A549 (cell line): ENCODE results near the gene GNG7. TPM values are rescaled to one million over a fixed set of nuclear protein-coding genes. Genes with fewer than 3 reads are reported as not detected.

ENCODE experiments used
- ATAC-seq, 2 experiments: fragments of 200-7000 bp in 1 of 2; fragments of >200 bp in 1 of 2; cut with Nextera tagmentation in 1 of 2; cut with Tn5 transposase in 1 of 2; 3 replicates each; pipeline versions ENCODE4 v1.8.0 to v1.9.1; 2018 to 2020; ENCODE audit warnings: mild to moderate bottlenecking in 1 of 2, moderate library complexity in 1 of 2
- CTCF ChIA-PET: fragments of 300-600 bp; sonication (Branson Sonifier 250); formaldehyde crosslinking; extraction: SDS; loops from one replicate; lab custom pipeline; 2021; ENCODE audit warnings: antibody characterized with exemption, inconsistent platforms; lab: Yijun Ruan, JAX
- POLR2A ChIA-PET: fragments of 350-600 bp; formaldehyde crosslinking; extraction: SDS; loops from one replicate; lab custom pipeline; 2021; ENCODE audit warnings: antibody characterized with exemption, inconsistent platforms; lab: Yijun Ruan, JAX
- DNase-seq, 2 experiments: peaks; one replicate each; pipeline versions ENCODE4 v3.0.0 to v3.0.0-alpha.2; 2011 to 2016; ENCODE audit warnings: low read depth in 1 of 2, low spot score in 1 of 2
- FAIRE-seq: peaks from 2 replicates; lab custom pipeline; 2011; peaks lifted over from hg19 to GRCh38; lab: Jason Lieb, UNC
- H3K27ac ChIP-seq, 2 experiments: fragments of >200 bp; sonication (Bioruptor Twin); formaldehyde crosslinking; 3 replicates each; pipeline ENCODE4 v1.5.1; 2016 to 2017
- H3K4me1 ChIP-seq: fragments of >200 bp; sonication (Bioruptor Twin); formaldehyde crosslinking; 3 replicates; pipeline ENCODE4 v1.6.1; 2016
- H3K4me2 ChIP-seq: fragments of >200 bp; sonication (Bioruptor Twin); formaldehyde crosslinking; 3 replicates; pipeline ENCODE4 v1.6.1; 2016
- H3K4me3 ChIP-seq: fragments of >200 bp; sonication (Bioruptor Twin); formaldehyde crosslinking; 3 replicates; pipeline ENCODE4 v1.5.1; 2016
- H3K9me3 ChIP-seq: fragments of >200 bp; sonication (Bioruptor Twin); formaldehyde crosslinking; 3 replicates; pipeline ENCODE4 v1.6.1; 2016
- CEBPB ChIP-seq, 2 experiments: fragments of >200 bp in 1 of 2; sonication (Bioruptor Twin) in 1 of 2; formaldehyde crosslinking in 1 of 2; IDR thresholded peaks; 2 replicates each; pipeline ENCODE4 v1.6.1; 2012 to 2016
- CHD4 ChIP-seq: fragments of 200-600 bp; sonication (generic); IDR thresholded peaks from 2 replicates; pipeline ENCODE4 v1.6.1; 2016; ENCODE audit warnings: antibody characterized with exemption, mild to moderate bottlenecking, borderline replicate concordance
- EHF ChIP-seq: fragments of 250-450 bp; sonication (Bioruptor Pico); IDR thresholded peaks from 2 replicates; pipeline ENCODE4 v1.5.0; 2020; ENCODE audit warnings: mild to moderate bottlenecking
- EHMT2 ChIP-seq: fragments of 200-600 bp; sonication (generic); IDR thresholded peaks from 2 replicates; pipeline ENCODE4 v1.6.1; 2016; ENCODE audit warnings: antibody characterized with exemption, low read depth, mild to moderate bottlenecking, moderate library complexity
- ELK1 ChIP-seq: fragments of 150-350 bp; IDR thresholded peaks from 2 replicates; pipeline ENCODE4 v1.6.1; 2014; ENCODE audit warnings: low read depth, mild to moderate bottlenecking, low read length
- EP300 ChIP-seq, 2 experiments: fragments of >200 bp; sonication (Bioruptor Twin); formaldehyde crosslinking; IDR thresholded peaks; 2 replicates in 1 of 2; 3 replicates in 1 of 2; pipeline ENCODE4 v1.6.1; 2016 to 2017
- ESRRA ChIP-seq: fragments of 150-350 bp; IDR thresholded peaks from 2 replicates; pipeline ENCODE4 v1.6.1; 2014; ENCODE audit warnings: mild to moderate bottlenecking, low read length, borderline replicate concordance
- FOSL2 ChIP-seq, 2 experiments: fragments of 450-650 bp in 1 of 2; fragments of >200 bp in 1 of 2; sonication (Bioruptor Twin) in 1 of 2; formaldehyde crosslinking; IDR thresholded peaks; 2 replicates each; pipeline versions ENCODE4 v1.5.0 to v1.6.1; 2016 to 2020; ENCODE audit warnings: mild to moderate bottlenecking in 1 of 2, moderate library complexity in 1 of 2
- GATA3 ChIP-seq: IDR thresholded peaks from 2 replicates; pipeline ENCODE4 v1.6.1; 2012; ENCODE audit warnings: borderline replicate concordance
- HOXA7 ChIP-seq: fragments of 250-450 bp; sonication (Bioruptor Pico); IDR thresholded peaks from 2 replicates; pipeline ENCODE4 v1.5.0; 2020; ENCODE audit warnings: mild to moderate bottlenecking, moderate library complexity
- HOXB5 ChIP-seq: fragments of 250-450 bp; sonication (Bioruptor Pico); IDR thresholded peaks from 2 replicates; pipeline ENCODE4 v1.5.0; 2020; ENCODE audit warnings: mild to moderate bottlenecking, moderate library complexity
- JUNB ChIP-seq: fragments of >200 bp; sonication (Bioruptor Twin); formaldehyde crosslinking; IDR thresholded peaks from 2 replicates; pipeline ENCODE4 v1.6.1; 2016
- MAZ ChIP-seq: fragments of 150-350 bp; IDR thresholded peaks from 2 replicates; pipeline ENCODE4 v1.6.1; 2014; ENCODE audit warnings: antibody characterized with exemption, low read depth, low read length, borderline replicate concordance
- MYC ChIP-seq: IDR thresholded peaks from 2 replicates; pipeline ENCODE4 v1.6.1; 2012; ENCODE audit warnings: mild to moderate bottlenecking, inconsistent platforms, low read length, improper control_type of control experiment, borderline replicate concordance
- NFE2L2 ChIP-seq: fragments of 150-350 bp; conservative IDR thresholded peaks from 2 replicates; pipeline ENCODE4 v1.6.1; 2014; ENCODE audit warnings: low read length
- NR3C1 ChIP-seq: fragments of >200 bp; sonication (Bioruptor Twin); formaldehyde crosslinking; IDR thresholded peaks from 3 replicates; pipeline ENCODE4 v1.6.1; 2017
- PBX3 ChIP-seq: IDR thresholded peaks from 2 replicates; pipeline ENCODE4 v1.6.1; 2012
- POLR2AphosphoS2 ChIP-seq: conservative IDR thresholded peaks from 2 replicates; pipeline ENCODE4 v1.6.1; 2012; ENCODE audit warnings: low read length, improper control_type of control experiment, inconsistent platforms
- RAD21 ChIP-seq, 2 experiments: fragments of >200 bp in 1 of 2; sonication (Bioruptor Twin) in 1 of 2; formaldehyde crosslinking in 1 of 2; IDR thresholded peaks in 1 of 2; conservative IDR thresholded peaks in 1 of 2; 2 replicates in 1 of 2; 3 replicates in 1 of 2; pipeline ENCODE4 v1.6.1; 2012 to 2018; ENCODE audit warnings: inconsistent platforms in 1 of 2
- RCOR1 ChIP-seq: fragments of 150-350 bp; IDR thresholded peaks from 2 replicates; pipeline ENCODE4 v1.6.1; 2014; ENCODE audit warnings: antibody characterized with exemption, low read length, low read depth
- SMC3 ChIP-seq: fragments of >200 bp; sonication (Bioruptor Twin); formaldehyde crosslinking; IDR thresholded peaks from 3 replicates; pipeline ENCODE4 v1.6.1; 2018; ENCODE audit warnings: inconsistent platforms
- TFCP2L1 ChIP-seq: fragments of 250-450 bp; sonication (Bioruptor Pico); IDR thresholded peaks from 2 replicates; pipeline ENCODE4 v1.5.0; 2021; ENCODE audit warnings: mild to moderate bottlenecking
- ZFP36 ChIP-seq: fragments of 450-650 bp; IDR thresholded peaks from 2 replicates; pipeline ENCODE4 v1.6.1; 2014; ENCODE audit warnings: borderline replicate concordance; ENCODE audit not compliant: partially characterized antibody
- ZNF302 ChIP-seq: fragments of 250-450 bp; sonication (Bioruptor Pico); IDR thresholded peaks from 2 replicates; pipeline ENCODE4 v1.9.0; 2021; ENCODE audit warnings: inconsistent platforms, mild to moderate bottlenecking, moderate library complexity
- WGBS: methylation state at CpG from one replicate; pipeline ENCODE4 v1.1.6; 2017; ENCODE audit errors: missing lambda C conversion rate; 5-methylcytosine and 5-hydroxymethylcytosine counted together
- polyA plus RNA-seq, 4 experiments: library from polyadenylated mRNA; depleted of rRNA in 3 of 4; stranded (reverse); fragments of >200 nt; fragmentation: RNase III in 1 of 4; extraction: RNeasy Plus Mini Kit Qiagen cat#74134 plus additional on column Dnase treatment in 1 of 4; gene quantifications; 2 replicates in 3 of 4; 3 replicates in 1 of 4; pipeline ENCODE4 v1.2.3, GENCODE V29; 2011 to 2017
- TF ChIP-seq, protein P1 (sequence below): IDR thresholded peaks from 2 replicates; pipeline ENCODE4 v1.6.1; 2012
- TF ChIP-seq, protein P2 (sequence below): fragments of >200 bp; sonication (Bioruptor Twin); formaldehyde crosslinking; IDR thresholded peaks from 2 replicates; pipeline ENCODE4 v1.6.1; 2016
- TF ChIP-seq, protein P3 (sequence below): fragments of 200-600 bp; sonication (generic); IDR thresholded peaks from 2 replicates; pipeline ENCODE4 v1.6.1; 2016; ENCODE audit warnings: antibody characterized with exemption, mild to moderate bottlenecking, moderate library complexity

GNG7 gene
- polyA plus RNA-seq, 2 of the 4 experiments (the other 2 are of a cell fraction): 0.06 to 0.08 TPM

DNA sequence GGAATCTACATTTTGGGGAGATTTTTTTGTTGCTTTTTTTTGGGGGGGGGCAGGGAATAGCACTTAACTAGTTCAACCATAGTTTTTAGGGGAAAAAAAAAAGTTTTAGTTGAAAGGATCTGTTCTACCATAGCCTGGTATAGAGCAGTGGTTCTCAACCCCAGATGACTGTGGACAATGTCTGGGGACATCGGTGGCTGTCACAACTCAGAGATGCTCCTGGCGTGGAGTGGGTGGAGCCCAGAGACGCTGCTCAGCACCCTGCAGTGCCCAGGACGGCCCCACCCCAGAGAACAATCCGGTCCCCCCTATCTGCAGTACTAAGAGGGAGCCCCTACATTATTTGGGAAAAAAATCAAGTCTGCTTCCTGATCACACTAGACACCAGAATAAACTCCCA lies 8.3 kb downstream of the GNG7 start:
- POLR2A ChIA-PET: no interaction called here
- H3K4me3 ChIP-seq: no peak overlapping the region
- no peak overlapping the region for H3K4me2 ChIP-seq
- no peak overlapping the region for H3K27ac ChIP-seq
- TF ChIP-seq CHD4: no peak
- no peak for TF ChIP-seq POLR2AphosphoS2
- TF ChIP-seq MAZ: no peak
- no peak for TF ChIP-seq ZNF302 (CRISPR knock-in tag)
- no peak for TF ChIP-seq HOXA7 (CRISPR knock-in tag)
- no peak for TF ChIP-seq CEBPB (IDR thresholded peaks at IDR 0.05)
- no peak for TF ChIP-seq JUNB
- no peak for TF ChIP-seq EHMT2
- TF ChIP-seq EHF (CRISPR knock-in tag): no peak
- TF ChIP-seq GATA3: no peak
- TF ChIP-seq FOSL2 (IDR thresholded peaks at IDR 0.05): no peak
- no peak for TF ChIP-seq FOSL2 (CRISPR knock-in tag; IDR thresholded peaks at IDR 0.05)
- TF ChIP-seq, protein P1, sequence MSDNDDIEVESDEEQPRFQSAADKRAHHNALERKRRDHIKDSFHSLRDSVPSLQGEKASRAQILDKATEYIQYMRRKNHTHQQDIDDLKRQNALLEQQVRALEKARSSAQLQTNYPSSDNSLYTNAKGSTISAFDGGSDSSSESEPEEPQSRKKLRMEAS: no peak
- no peak for TF ChIP-seq MYC
- TF ChIP-seq RCOR1: no peak
- no peak for TF ChIP-seq ELK1
- TF ChIP-seq RAD21 (conservative IDR thresholded peaks at IDR 0.05 in 1 of 2, IDR thresholded peaks at IDR 0.05 in 1 of 2): no peak
- TF ChIP-seq, all 56 proteins: peak for 0
- no peaks in the 10 kb centered on the region for H3K4me1 ChIP-seq
- WGBS: 48% methylated on average over 4 of the region's 5 CpGs
- no peaks in the 10 kb centered on the region for H3K9me3 ChIP-seq
- no peak for DNase-seq
- CTCF ChIA-PET: interaction anchor here (1.5 kb wide), 1 partner anchor 46 kb away, joined by 3 read pairs; no protein-coding TSS in a partner anchor
- no peak for FAIRE-seq
- no peak for ATAC-seq

DNA sequence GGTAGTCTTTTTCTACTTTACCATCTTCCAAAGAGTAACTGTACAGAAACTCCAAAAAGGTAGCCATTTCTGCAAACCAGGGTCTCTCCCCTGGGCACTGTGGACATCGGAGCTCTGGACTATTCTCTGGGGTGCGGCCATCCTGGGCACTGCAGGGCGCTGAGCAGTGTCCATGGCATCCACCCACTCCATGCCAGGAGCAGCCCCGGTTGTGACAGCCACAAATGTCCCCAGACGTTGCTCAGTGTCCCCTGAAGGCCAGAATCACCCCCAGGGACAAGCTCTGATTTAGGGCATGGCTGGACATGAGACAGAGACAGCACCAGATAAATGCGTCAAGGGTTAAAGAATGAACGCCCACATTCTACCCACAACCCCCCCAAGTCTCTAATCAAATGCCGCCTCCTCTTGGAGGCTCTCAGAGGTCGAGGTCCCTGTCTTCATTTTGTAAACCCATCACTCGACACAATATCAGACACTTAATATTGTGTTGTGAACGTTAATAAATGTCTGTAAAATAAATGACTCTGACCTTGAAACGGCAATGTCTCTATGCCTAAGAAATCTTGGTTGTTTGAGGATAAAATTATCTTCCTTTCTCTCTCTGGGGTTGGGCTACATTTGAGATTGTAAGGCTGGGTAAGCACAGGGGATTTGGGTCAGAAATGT lies 8.9 kb downstream of the GNG7 start:
- no peak; a peak in 1 of 6 replicates for ATAC-seq
- Histone ChIP-seq H3K27ac (no peak overlapping the region), H3K4me3 (no peak overlapping the region)
- 17% methylated on average over 12 of the region's 12 CpGs for WGBS
- no peak for TF ChIP-seq PBX3
- no peak for TF ChIP-seq NFE2L2
- TF ChIP-seq ESRRA: no peak
- TF ChIP-seq, protein P2, sequence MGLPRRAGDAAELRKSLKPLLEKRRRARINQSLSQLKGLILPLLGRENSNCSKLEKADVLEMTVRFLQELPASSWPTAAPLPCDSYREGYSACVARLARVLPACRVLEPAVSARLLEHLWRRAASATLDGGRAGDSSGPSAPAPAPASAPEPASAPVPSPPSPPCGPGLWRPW: no peak
- TF ChIP-seq FOSL2 (IDR thresholded peaks at IDR 0.05): no peak
- TF ChIP-seq FOSL2 (CRISPR knock-in tag; IDR thresholded peaks at IDR 0.05): no peak
- no peak for TF ChIP-seq TFCP2L1 (CRISPR knock-in tag)
- TF ChIP-seq, protein P3, sequence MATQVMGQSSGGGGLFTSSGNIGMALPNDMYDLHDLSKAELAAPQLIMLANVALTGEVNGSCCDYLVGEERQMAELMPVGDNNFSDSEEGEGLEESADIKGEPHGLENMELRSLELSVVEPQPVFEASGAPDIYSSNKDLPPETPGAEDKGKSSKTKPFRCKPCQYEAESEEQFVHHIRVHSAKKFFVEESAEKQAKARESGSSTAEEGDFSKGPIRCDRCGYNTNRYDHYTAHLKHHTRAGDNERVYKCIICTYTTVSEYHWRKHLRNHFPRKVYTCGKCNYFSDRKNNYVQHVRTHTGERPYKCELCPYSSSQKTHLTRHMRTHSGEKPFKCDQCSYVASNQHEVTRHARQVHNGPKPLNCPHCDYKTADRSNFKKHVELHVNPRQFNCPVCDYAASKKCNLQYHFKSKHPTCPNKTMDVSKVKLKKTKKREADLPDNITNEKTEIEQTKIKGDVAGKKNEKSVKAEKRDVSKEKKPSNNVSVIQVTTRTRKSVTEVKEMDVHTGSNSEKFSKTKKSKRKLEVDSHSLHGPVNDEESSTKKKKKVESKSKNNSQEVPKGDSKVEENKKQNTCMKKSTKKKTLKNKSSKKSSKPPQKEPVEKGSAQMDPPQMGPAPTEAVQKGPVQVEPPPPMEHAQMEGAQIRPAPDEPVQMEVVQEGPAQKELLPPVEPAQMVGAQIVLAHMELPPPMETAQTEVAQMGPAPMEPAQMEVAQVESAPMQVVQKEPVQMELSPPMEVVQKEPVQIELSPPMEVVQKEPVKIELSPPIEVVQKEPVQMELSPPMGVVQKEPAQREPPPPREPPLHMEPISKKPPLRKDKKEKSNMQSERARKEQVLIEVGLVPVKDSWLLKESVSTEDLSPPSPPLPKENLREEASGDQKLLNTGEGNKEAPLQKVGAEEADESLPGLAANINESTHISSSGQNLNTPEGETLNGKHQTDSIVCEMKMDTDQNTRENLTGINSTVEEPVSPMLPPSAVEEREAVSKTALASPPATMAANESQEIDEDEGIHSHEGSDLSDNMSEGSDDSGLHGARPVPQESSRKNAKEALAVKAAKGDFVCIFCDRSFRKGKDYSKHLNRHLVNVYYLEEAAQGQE: no peak
- no peak for TF ChIP-seq ZFP36
- no peak for TF ChIP-seq EP300 (IDR thresholded peaks at IDR 0.05)
- no peak for TF ChIP-seq NR3C1
- TF ChIP-seq SMC3: no peak
- no peak for TF ChIP-seq HOXB5 (CRISPR knock-in tag)
- TF ChIP-seq GATA3: no peak
- TF ChIP-seq EHMT2: no peak
- TF ChIP-seq, all 56 proteins: peak for 0
- ChIA-PET CTCF (interaction anchor here (0.6 to 1.5 kb wide), 4 partner anchors 11 to 486 kb away, joined by 3 to 4 read pairs (median 3); no protein-coding TSS in a partner anchor), POLR2A (no interaction called here)
- Histone ChIP-seq H3K9me3 (no peaks in the 10 kb centered on the region), H3K4me2 (no peak overlapping the region), H3K4me1 (no peaks in the 10 kb centered on the region)
- FAIRE-seq: no peak
- DNase-seq: no peak
